AG08395 (cell line): Measurements from ENCODE around the gene OR10AD1.

ENCODE experiments used
- DNase-seq: peaks from one replicate; pipeline ENCODE4 v3.0.0; 2012; ENCODE audit warnings: mixed read lengths, low spot score

OR10AD1 gene

DNA sequence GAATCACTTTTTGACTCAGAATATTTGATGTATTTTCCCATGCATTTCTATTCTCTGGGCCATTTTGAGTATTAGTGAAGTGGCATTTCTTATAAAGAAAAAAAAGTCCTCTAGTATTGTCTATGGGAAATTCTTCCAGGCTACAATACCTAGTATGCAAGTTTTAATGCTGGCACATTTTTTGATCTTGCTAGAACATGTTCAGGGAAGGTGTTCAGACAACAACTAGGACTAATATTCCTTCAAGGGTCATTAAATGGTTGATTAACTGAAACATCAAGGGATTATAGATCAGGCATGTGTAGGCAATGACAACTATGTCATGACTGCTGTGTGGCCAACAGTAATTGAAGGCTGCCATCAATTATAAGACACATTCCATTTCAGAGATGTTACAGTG lies 12.0 kb downstream of the OR10AD1 start:
- no peak for DNase-seq

DNA sequence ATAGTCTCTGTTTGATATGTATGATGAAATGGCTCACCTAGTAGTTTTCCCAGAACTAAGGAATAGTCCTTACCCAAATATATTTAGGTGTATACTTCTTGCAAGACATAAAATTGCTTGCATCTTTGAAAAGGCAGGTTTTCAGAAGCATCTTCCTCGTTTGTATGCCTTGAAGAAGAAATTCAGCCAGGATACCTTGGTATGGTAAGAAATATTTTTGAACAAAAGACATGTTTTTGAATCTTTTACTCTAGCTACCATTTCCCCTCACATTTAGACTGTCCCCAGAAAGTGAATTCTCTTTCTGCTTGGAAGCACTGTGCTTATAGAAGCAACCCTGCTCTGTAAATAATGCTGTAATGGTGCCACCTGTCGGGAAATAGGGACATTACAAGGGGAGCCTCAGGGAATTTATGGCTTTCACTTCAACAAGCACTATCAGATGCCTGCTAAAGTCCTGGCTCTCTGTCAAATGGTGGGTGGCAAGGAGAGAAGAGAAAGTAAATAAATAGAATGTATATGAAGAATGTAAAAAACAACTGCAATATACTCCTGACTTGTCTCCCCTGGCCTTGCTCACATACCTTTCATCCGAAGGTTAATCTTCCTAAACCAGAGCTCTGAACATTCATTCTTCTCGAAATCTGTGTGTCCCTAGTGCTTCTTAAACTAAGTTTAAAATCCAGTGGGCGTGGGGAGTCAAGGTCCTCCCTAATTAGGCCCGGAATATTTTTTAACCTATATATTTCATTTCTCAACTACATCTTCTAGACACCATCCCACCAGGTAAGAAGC lies 13.6 kb downstream of the OR10AD1 start:
- peak; percentile 76 for DNase-seq

DNA sequence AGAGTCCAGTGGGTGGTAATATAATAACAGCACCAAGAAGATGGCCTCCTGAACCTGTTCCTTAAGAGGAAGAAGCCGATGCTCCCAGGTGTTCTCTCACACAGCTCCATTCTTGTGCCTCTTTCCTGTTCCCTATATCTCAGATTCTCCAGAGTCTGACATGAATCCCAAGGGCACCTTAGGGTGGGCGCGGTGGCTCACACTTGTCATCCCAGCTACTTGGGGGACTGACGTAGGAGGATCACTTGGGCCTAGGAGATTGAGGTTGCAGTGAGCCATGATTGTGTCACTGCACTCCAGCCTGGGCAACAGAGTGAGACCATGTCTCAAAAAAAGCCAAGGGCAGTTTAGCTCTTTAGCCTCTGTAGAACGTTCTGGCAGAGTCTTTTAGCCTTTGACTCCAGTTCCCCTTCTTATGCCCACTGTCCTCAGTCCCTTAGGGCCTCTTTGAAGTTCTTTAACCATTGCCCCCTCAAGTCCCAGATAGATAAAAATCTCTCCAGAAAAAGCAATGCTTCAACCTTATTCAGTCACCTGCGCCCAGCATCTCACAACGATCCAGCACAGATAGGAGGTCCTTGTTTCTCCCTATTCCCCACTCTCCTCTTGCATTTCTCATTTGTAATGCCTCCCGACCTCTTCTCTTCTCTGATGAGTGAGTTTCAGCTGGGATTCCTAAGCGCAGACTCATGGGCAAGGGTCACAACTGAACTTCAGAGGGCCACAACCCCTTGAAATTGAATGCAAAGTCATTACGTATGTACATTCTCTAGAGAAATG lies 15.0 kb downstream of the OR10AD1 start:
- DNase-seq = no peak

DNA sequence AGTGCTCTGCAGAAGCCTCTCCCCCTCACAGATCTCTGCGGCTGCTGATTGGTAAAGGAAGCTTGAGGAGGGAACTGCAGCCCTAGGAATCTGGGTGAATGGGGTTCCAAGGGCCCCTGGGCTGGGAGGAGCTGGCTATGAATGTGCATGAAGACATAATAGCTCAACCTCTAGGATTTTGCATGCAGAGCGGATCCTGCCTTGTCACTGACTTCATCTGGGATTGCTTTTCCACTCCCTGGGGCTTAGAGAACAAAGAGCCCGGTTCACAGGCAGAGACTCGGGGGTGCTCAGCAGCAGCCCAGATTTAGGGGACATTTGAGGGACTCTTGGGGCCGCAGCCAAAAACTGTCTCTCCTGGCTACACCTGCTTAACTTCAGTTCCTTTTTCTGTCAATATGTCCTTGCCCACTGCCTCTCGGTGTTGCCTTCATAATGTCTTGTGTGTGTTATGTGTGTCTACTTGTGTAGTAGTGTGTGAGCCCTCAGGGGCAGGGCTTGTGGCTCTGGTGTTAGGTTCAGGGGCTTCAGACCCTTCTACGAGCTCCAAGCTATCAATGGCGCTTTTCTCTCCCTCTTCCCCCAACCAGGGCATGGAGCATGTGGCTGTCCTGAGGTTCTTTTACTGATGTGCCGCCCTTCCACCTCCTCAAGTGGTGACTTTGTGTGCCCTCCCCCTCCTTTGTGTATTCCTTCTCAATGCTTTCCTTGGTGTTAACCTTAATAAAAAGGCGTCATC lies 17.7 kb downstream of the OR10AD1 start:
- no peak for DNase-seq

DNA sequence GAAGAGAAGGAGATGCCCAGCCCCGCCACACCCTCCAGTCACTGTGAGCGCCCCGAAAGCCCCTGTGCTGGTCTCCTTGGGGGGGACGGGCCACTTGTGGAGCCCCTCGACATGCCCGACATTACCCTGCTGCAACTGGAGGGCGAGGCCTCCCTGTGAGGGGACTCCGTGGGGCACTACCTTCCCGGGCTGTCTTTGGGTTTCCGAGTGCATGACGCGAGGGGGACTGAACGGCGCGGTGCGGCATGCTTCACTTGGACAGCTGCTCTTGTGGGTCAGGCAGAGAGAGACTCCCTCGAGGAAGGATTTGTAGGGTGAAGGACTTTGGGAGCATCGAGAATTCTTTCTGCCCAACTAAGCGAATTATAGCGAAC lies 18.6 kb downstream of the OR10AD1 start:
- DNase-seq = no peak

DNA sequence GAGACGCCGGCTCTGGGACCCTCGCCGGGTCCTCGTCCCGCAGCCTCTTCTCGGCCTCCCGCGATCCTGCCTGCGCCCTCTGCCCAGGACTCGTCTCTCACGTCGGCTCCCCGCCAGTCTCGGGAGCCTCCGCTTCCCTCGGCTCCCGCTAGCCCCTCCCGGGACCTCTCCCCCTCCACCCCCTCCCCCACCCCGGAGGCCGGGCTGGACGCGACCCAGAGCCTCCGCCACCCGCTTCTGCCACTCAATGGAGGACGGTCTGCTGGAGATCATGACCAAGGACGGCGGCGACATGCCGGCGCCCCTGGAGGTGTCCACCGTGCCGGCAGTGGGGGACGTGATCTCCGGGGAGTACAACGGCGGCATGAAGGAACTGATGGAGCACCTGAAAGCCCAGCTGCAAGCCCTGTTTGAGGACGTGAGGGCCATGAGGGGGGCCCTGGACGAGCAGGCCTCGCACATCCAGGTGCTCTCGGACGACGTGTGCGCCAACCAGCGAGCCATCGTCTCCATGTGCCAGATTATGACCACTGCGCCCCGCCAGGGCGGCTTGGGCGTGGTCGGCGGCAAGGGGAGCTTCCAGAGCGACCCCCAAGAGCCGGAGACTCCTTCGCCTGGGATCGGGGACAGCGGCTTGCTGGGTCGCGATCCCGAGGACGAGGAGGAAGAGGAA lies 19.1 kb downstream of the OR10AD1 start:
- no peak for DNase-seq

DNA sequence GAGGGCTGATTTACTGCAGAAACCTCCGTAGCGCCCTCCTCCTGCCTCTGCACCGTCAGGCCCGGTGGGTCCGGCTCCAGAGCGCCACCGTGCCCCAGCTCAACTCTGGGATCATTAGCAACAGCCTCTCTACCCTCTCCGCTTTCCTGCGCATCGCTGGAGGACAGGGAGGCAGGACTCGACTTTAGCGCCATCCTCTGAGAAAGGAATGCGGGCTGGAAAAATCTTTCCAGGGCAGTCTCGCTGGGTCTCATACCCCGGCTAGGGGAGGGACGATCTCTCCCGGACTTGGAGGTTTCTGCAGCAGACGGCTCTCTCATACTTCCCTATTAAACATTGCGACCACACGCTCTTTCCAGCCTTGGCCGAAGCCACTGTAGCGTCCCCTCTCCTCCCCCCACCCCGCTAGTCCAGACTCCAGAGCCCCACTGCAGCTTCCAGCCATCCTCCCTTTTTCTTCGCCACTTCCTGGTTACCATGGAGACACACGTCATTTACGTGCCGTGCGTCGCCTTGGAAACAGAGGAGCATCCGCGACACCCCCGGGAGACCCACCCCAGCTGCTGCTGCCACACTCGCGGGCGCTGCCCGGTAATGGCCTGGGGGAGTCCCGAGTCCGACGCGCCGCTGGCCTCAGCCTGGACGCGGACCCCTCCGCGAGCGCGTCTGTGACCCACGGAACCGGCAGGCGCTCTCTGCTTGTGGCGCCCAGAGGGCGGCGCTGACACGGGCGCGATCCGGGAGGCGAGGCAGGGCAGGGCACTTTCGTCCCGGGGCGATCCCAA lies 19.8 kb downstream of the OR10AD1 start, which contains the start of gene CCDC184:
Gene CCDC184, plus strand, starts transcription at position 554 of the 785 bp plus-strand sequence. CDS start 479 bp downstream, outside the sequence.
- peak; percentile 80 for DNase-seq

DNA sequence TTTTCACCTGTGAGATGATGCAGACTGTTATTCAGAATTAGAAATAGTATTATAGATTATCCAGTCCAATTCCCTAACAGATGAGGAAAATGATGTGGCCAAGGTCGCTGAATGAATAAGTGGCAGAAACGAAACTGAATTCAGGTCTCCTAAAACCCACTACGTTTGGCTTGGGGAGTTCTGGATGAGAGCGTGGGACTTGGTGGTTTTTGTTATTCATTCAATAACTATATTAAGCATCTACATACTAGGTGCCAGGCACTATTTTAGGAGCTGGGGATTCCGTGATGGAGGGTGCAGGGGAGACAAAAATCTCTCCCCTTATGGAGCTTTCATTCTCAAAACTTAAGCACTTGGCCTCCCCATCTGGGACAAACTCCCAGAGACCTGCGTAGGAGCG lies 20.5 kb downstream of the OR10AD1 start:
- no peak for DNase-seq

DNA sequence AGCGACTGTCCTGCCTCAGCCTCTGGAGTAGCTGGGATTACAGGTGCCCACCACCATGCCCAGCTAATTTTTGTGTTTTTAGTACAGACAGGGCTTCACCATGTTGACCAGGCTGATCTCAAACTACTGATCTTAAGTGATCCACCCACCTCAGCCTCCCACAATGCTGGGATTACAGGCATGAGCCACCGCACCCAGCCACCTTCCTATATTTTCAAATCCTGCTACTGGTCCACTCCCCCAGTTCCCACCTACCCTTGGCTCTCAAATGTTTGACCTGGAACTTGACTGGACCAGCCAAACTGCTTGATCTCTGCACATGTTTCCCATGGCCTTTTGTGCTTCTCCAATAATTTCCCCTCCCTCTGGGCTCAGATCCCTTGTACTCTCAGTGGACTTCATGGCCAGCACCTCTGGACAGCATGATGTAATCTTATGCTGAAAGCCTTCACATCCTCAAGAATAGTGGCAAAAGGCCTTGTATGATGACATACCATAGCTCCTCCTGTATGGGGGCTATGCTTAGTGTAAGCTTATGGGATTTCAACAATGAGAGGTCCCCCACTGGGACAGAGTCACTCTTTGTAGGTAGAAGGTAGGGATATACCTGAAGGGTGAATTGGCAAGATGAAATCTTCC lies 22.1 kb downstream of the OR10AD1 start:
- DNase-seq = no peak

DNA sequence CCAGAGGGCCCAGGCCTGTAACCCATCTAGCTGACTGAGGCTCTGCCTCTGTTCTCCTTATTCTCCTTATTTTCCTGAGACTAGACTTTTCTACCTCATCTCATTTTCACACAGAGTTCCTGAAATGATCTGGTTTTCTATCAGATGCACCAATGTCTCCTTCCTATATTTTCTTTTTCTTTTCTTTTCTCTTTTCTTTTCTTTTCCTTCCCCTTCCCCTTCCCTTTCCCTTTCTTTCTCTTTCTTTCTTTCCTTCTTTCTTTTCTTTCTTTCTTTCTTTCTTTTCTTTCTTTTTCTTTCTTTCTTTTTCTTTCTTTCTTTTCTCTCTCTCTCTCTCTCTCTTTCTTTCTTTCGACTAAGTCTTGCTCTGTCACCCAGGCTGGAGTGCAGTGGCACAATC lies 22.7 kb downstream of the OR10AD1 start:
- DNase-seq = no peak

DNA sequence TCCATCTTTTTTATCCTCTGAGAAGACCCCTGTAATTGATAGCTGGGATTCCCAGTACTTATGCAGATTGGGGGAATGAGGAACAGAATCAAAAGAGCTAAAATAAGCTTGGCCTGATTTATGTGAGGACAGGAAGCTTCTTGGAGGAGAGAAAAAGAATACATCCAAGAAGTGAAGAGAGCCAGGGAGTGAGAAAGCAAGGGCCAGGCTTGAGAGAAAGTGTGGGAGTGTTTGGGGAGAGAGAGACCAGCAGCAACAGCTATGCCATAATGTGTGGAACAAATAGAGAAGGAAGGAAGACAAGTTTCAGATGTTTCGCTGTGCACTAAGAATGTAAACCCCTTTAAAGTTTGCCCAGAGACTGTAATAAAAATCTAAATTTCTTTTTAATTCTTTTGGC lies 23.6 kb downstream of the OR10AD1 start:
- DNase-seq = no peak

DNA sequence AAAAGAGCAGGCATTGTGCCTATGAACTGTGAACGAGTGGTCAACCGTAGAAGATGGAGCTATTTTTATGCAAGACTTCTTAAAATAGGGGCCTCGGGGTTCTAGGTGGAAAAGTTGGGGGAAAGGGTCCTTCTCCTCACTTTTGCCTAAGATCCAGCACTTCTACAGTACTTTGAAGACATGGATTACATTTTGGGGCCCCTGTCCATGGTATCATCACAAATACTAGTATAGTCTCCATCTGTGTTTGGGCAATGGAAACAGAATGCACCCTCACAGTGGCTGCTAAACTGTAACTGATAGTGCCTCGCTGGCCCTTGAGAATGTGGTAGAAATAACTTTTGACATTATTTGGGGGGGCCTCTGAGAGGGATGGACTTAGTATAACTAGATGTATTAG lies 25.1 kb downstream of the OR10AD1 start:
- no peak for DNase-seq

DNA sequence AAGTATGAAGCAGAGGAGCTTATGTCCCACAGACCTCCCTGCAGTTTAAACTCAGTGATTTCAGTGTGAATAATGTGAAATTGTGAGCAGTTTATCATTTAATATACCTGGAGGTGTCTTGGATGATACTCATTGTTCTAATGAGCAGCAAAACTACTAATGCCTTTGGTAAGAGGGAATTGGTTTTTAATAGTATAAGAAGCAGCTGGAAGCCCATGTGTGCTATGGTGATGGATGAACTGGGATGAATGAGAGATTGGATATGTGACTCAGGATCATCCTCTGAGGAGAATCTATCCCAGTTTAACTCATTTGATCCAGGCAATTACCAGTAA lies 26.7 kb downstream of the OR10AD1 start:
- DNase-seq = no peak

DNA sequence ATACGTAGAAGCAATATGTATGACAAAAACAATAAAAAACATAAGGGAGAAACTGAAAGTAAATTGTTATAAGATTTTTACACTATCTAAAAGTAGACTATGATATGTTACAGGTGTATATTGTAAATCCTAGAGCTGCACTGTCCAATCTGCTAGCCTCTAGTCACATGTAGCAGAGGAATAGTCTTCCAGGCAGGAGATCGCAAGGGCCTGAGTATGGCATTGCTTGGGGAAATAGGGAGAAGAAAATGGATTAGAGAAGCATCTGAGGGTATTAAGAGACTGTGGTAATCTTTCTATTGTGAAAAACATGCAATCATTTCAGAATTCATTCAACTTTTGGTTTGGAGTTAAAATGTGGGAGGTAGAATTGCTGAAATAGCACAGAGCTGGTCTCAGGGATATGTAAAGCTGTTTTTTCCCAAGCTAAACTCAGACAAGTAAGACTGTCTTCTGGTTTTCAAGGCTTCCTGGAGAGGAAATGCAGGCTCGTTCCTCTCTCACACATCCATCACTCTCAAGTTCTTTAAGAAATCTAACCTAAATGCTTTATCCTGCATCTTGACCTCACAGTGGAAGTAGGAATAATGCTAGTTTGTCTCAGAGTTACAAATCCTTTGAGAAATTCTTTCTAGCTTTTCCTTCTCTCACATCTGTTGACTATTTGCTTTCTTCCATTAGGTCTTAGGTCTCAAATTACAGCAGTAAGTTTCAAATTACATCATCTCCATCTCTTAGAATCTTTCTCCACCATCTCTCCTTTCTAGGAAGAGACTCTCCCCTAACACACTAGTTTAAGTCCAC lies 27.3 kb downstream of the OR10AD1 start:
- no peak for DNase-seq

DNA sequence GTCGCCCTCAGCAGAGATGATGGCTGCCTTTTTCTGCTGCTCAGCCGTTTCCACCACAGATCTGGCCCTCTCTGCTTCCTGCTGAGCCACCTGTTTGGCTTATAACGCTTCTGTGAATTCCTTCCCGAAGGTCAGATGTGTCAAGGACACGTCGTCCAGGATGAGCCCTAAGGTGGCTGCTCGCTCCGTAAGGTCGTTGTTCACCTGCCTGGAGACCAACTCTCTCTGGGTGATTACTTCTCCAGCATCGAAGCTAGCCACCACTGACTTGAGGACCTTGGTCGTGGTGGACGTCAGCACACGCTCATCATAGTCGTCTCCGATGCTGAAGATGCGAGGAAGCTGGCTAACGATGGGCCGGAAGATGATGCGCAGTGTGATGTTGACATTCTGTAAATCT lies 34.1 kb downstream of the OR10AD1 start:
- DNase-seq = no peak

DNA sequence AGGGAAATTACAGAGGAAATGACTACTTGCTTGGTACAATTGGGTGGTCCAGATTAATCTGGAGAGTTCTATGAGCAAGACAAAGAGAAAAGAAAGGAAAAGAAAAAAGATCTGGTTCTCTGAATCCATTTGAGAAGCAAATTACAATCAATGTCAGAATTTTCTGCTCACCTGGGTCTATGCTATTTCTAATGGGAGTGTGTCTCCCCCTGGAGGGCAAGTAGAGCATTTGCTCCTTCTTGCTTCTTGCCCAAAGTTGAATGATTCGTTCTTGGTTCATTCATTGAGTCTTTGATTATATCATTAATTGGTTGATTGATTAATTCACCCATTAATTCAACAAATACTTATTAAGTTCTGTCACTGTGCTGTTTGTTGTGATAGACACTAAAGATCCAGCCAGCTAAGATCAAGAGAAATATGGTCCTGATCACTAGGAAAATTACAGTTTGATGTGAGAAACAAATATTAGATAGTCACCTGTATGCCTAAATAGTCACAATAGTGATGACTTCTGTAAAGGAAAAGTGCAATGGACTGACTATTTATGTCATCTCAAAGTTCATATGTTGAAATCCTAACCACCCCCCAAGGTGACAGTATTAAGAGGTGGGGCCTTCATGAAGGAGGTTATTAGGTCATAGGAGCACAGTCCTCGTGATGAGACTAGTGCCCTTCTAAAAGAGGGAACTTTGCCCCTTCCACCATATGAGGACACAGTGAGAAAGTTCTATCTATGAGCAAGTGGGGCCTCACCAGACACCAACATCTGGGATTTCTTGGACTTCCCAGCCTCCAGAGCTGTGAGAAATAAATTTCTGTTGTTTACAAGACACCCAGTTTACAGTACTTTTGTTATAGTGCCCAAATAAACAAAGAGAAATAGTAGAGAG lies 37.8 kb downstream of the OR10AD1 start:
- peak; percentile 44 for DNase-seq

DNA sequence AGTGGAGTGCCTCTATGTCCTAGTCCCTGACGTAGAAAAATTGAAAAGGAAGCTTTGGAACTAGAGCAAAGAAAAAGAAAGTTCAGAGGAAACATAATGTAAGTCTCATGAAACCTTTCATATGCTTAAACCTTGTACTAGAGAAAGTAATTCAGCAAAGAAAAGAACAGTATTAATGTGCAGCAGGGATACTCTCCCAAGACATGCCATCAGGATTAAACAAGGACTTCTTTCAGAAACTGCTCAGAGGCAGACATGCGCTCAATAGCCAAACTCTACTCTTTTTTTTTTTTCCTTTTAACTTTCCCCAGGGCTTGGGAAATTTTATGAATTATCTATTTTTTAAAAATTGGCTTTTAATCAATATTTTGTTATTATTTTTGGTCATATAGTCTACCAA lies 38.6 kb downstream of the OR10AD1 start:
- DNase-seq = no peak

DNA sequence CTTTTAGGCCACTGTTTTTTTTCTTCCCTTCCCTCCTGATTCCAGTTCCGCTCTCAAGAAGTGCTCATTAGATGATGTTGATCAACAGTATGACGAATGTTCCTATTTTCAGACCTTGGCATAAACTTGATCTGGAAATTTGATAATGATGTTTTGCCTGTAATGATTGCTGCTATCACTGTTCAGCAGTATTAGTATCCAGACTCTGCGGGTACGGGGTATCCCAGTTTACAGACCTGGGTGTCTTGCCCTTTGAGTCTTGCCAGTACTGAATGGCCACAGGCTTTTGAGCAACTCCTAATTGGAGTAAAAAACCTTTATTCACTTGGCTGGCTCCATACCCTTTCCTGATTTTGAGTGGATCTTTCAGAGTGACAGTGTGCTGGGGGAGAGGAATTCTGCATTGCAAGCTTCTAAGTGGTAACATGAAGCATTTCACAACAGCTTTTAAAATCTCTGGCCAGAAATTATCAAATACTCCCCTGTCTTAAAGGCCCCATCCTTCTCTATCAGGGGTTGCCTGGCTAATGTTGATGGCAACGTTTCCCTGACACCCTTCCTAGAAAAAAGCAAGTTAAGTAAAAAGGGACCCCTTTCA lies 39.8 kb downstream of the OR10AD1 start:
- DNase-seq = no peak

DNA sequence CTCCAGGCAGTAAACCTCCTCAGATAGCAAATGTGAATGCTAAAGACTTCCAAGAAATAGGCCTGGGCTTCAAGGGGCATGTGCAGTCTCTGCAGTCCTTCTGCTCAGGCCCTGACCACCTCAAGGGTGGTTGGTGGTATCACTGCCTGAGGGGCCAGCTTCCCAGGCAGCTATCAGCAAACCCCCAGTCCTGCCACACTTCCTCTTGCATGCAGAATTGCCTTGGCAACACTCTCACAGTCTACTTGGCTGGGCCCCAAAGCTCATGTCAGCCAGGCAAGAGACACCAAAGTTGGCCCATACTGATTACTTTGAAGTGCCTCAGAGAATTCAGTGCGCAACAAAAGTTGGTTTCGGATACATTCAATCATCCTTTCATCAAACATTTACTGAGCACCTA lies 42.3 kb downstream of the OR10AD1 start:
- DNase-seq = no peak
